ENCODE results near the gene SERAC1.

DNA sequence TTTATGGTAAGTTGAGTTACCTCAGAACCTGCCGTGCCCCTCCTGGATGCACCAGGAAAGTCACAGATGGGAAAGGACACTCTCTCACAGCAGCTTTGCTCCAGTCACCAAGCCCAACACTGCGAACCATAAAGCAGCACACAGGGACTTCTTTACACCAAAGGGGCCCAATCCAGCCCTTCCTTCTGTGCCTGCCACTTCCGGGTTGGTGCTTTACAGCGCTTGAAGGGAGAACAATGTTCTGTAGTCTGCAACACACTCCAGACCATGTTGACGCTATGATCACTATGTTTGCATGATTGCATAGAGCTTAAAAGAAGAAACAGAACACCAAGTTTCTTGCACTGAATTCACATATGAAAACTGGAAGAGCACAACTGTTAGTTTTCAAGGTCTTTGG, 57.1 kb downstream of the SERAC1 start:
- TF ChIP-seq POLR2AphosphoS5 (IDR thresholded peaks at IDR 0.05) (no peak), POLR2A (IDR thresholded peaks at IDR 0.05) (no peak)
